Stimulated activated CD4-positive, alpha-beta T cell treated with anti-CD3 and anti-CD28 coated beads, Interleukin-4, amount 100 ng/mL, for 48 hours (primary cell): ENCODE measurements around the gene TMEM178B.
"Not testable (repeated sequence)": the region's sequence is repeated elsewhere in the genome, so short reads cannot be mapped to it uniquely, and the experiment has no call there.

Source experiments
- DNase-seq, 2 donors: peaks; one replicate each; pipeline ENCODE4 v3.0.0-alpha.2; 2020; ENCODE audit warnings: low read depth in 2 of 2

Gene TMEM178B

DNA sequence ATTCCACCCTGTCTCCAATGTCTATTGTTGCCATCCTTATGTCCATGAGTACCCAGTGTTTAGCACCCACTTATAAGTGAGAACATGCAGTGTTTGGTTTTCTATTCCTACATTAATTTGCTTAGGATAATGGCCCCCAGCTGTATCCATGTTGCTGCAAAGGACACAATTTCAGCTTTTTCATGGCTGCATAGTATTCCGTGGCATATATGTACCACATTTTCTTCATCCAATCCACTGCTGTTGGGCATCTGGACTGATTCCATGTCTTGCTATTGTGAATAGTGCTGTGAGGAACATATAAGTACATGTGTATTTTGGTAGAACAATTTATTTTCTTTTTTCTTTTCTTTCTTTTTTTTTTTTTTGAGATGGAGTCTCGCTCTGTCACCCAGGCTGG lies 68.2 kb downstream of the TMEM178B start:
- DNase-seq: no peak

- no peak for DNase-seq
Observed at GRCh38 chr7:141144921-141145629, 71.2 kb downstream of the TMEM178B start.

GRCh38 chr7:141145630-141145982 lies 71.7 kb downstream of the TMEM178B start:
- DNase-seq: no peak

GRCh38 chr7:141147482-141147881 lies 73.6 kb downstream of the TMEM178B start:
- DNase-seq: no peak

DNA sequence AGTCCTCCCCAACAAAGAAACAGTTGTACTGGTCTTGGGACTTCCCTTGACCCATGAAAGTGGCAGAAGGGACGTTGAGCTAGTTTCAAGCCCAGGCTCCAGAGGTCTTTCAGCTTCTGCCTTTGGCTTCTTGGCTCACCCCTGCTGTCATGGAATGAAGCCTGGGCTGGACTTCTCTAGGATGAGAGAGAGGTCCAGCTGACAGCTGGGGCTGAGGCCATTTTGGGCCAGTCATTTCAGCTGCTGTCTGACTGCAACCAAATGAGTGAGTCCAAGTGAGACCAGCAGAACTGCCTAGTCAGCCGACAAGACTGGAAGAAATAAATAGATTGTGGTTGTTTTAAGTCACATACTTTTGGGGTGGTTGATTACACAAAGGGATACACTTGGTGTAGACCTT lies 76.6 kb downstream of the TMEM178B start:
- no peak for DNase-seq

DNA sequence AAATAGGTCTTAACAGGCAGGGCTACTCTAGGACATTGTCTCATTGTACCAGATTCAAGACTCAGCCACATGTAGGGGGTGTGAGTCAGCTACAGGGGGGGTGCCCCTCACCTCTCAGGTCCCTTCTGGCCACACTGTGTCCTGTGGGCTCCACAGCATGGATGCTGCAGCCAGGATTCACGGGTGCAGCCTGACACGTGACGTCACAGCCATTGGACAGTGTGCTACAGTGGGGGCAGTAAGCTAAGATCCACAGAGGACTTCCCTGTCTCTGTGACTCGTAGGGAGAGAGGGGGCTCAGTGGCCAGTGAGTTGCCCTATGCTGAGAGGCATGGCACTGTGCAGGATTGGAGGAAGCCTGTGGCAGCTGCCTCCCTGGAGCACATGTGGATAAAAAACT lies 77.9 kb downstream of the TMEM178B start:
- no peak for DNase-seq

- DNase-seq: no peak
Observed at GRCh38 chr7:141153231-141153630, 79.4 kb downstream of the TMEM178B start.

DNA sequence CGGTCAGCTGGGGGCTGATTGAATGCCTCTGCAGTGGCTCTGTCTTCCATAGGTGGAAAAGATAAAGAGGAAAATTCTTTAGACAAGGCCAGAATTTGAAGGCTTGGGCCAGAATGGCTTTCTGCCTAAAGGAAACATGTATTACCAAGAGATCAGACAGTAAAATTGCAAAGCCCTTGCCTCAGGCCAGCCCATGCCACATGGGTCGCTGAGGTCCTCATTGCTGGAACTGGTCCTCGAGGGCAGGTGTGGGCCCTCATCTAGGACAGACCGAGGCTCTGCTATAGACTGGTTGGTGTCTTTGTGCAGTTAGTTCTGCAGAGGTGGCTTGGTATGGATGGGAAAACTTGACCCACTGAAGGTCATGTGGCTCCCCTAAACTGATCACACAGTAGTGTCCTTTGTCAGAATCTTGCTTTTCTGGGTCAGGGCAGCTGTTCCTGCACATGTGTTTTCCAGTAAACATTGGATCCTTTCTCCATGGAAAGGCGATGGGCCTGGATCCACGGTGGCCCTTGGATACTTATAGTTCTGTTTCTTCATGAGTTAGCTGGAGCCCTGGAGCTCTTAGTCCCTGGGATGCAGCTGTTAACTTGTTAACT lies 80.4 kb downstream of the TMEM178B start:
- DNase-seq: no peak

GRCh38 chr7:141156407-141156806 lies 82.5 kb downstream of the TMEM178B start:
- no peak for DNase-seq

DNA sequence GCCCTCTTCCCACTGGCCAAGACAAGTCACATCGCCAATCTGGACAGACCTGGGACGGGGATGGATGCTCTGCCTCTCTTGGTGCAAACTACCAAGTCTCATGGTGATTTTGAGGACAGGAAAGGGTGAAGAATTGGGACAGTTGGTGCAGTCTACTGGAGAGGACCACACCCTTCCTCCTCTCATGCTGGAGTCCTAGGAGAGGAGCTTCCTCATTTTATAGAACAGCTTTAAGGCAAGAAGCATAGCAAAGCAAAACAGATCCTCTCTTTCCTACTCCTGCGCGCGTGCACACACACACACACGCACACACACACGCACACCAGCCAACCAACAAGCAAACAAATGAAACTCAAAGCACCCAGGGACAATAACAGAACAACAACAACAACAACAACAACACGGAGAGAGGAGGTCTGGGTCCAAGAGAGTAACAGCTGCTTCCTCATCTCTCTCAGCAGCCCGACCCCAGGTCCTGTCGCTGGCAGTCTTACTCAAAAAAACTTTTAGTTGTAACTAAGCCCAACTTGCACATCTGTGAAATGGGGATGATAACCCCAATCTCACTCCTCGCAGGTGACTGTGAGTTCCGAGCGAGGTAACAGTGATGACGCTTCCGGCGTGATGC lies 83.4 kb downstream of the TMEM178B start:
- DNase-seq: no peak

GRCh38 chr7:141158561-141158960 lies 84.7 kb downstream of the TMEM178B start:
- DNase-seq: no peak

GRCh38 chr7:141160246-141160860 lies 86.5 kb downstream of the TMEM178B start:
- no peak for DNase-seq

- no peak for DNase-seq
Observed at GRCh38 chr7:141161550-141162535, 88.0 kb downstream of the TMEM178B start.

- no peak for DNase-seq
Observed at GRCh38 chr7:141165521-141165920, 91.7 kb downstream of the TMEM178B start.

- DNase-seq: no peak
Observed at GRCh38 chr7:141166926-141167325, 93.1 kb downstream of the TMEM178B start.

DNA sequence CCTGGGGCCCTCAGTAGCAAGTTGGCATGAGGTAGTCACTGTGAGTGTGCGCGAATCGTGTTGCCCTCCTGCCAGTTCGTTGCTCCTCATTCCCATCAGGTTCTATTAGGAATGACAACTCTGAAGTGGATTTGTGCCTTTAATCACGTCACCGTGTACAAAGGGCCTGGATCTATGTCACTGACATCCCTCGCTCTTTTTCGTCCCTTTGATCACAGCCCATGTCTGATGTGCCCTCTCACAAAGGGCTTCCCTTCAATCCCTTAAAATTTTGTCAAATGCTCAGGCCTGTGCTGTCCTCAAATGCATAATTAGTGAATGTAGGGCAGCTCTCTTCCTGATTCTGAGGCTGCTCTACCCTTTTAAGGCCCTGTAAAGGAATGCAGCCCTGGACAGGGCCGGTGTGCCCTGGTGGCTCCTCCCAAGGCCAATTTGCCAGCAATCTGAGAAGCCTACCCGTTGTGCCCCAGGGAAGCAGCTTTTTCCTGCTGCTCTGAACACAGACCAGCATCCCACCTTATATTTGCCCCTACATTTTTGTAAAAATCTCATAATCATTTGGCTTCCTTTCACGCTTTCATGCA lies 93.6 kb downstream of the TMEM178B start:
- DNase-seq: no peak

DNA sequence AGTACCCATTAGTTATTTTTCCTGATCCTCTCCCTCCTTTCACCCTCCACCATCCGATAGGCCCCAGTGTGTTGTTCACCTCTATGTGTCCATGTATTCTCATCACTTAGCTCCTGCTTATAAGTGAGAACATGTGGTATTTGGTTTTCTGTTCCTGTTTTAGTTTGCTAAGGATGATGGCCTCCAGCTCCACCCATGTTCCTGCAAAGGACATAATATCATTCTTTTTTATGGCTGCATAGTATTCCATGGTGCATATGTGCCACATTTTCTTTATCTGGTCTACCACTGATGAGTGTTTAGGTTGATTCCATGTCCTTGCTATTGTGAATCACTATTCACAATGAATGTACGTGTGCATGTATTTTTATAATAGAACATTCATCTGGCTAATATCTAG lies 95.3 kb downstream of the TMEM178B start:
- not testable (repeated sequence) for DNase-seq

- DNase-seq: not testable (repeated sequence)
Observed at GRCh38 chr7:141175728-141176127, 101.9 kb downstream of the TMEM178B start.

GRCh38 chr7:141177120-141177519 lies 103.3 kb downstream of the TMEM178B start:
- not testable (repeated sequence) for DNase-seq

- DNase-seq: no peak
Observed at GRCh38 chr7:141178486-141179135, 104.7 kb downstream of the TMEM178B start.

DNA sequence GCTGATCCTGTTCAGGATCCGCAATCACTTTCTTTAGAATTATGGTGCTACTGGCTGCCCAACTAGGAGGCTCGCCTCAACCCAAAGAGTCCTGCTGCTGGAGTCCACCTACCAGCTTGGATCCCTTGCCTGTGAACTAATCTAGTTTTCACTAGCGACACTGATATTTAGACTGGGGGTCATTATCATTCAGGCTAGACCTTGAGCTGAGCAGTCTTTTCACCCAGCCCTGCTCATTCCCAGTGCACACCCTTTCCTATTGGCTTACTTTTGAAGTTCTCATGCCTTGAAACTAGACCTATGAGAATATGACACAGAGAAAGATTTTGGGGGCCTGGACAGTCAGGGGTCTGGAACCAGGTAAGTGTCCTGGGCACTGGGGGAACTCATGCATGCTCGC lies 107.9 kb downstream of the TMEM178B start:
- DNase-seq: no peak
